IMR-90 (cell line): ENCODE measurements around the gene DYNC1H1. TPM values are rescaled to one million over a fixed set of nuclear protein-coding genes. Genes with fewer than 3 reads are reported as not detected.

Source experiments
- ATAC-seq: fragments of 200-7000 bp; cut with Tn5 transposase; 2 replicates; pipeline ENCODE4 v1.9.1; 2020; ENCODE audit warnings: low read depth, mild to moderate bottlenecking, moderate library complexity
- BruUV-seq: library from RNA; stranded (reverse); fragments of 400-500 nt; replicated peaks from 2 replicates; lab custom pipeline; 2021; lab: Mats Ljungman, UMichigan
- CTCF ChIA-PET: fragments of 300-600 bp; formaldehyde crosslinking; extraction: SDS; loops from one replicate; lab custom pipeline; 2021; ENCODE audit warnings: antibody characterized with exemption; lab: Yijun Ruan, JAX
- POLR2A ChIA-PET: fragments of 300-600 bp; sonication (Branson Sonifier 250); formaldehyde crosslinking; loops from one replicate; lab custom pipeline; 2022; ENCODE audit warnings: antibody characterized with exemption; ENCODE audit not compliant: unreplicated experiment; lab: Charles Lee
- DNase-seq: peaks from one replicate; pipeline ENCODE4 v3.0.0; 2013
- H2AFZ ChIP-seq: replicated peaks from 2 replicates; pipeline ENCODE3; 2013; ENCODE audit warnings: low read length, mild to moderate bottlenecking; ENCODE audit not compliant: poor library complexity
- H2AK5ac ChIP-seq: 2 replicates; pipeline ENCODE4 v1.6.1; 2013; ENCODE audit warnings: low read depth, low read length, inconsistent platforms
- H2AK9ac ChIP-seq: replicated peaks from 2 replicates; pipeline ENCODE3; 2013; ENCODE audit warnings: mild to moderate bottlenecking, low read depth, low read length, moderate library complexity; ENCODE audit not compliant: poor library complexity
- H2BK120ac ChIP-seq: 2 replicates; pipeline ENCODE4 v1.6.1; 2013; ENCODE audit warnings: low read depth, low read length, inconsistent platforms
- H2BK15ac ChIP-seq: 3 replicates; pipeline ENCODE4 v1.6.1; 2013; ENCODE audit warnings: low read depth, low read length, inconsistent platforms
- H2BK20ac ChIP-seq: 2 replicates; pipeline ENCODE4 v1.6.1; 2013; ENCODE audit warnings: low read depth, mild to moderate bottlenecking, inconsistent platforms, low read length, moderate library complexity
- H2BK5ac ChIP-seq: 2 replicates; pipeline ENCODE4 v1.6.1; 2013; ENCODE audit warnings: mild to moderate bottlenecking, low read depth, low read length, inconsistent platforms; ENCODE audit not compliant: poor library complexity, severe bottlenecking
- H3K14ac ChIP-seq: replicated peaks from 2 replicates; pipeline ENCODE4 v1.6.1; 2013; ENCODE audit warnings: low read depth, low read length, inconsistent platforms
- H3K18ac ChIP-seq: 2 replicates; pipeline ENCODE4 v1.6.1; 2013; ENCODE audit warnings: low read depth, low read length, control low read depth
- H3K23ac ChIP-seq: 2 replicates; pipeline ENCODE4 v1.6.1; 2013; ENCODE audit warnings: low read depth, low read length, inconsistent platforms
- H3K27ac ChIP-seq: 2 replicates; pipeline ENCODE4 v1.5.1; 2013; ENCODE audit warnings: mild to moderate bottlenecking, control low read depth, low read length; ENCODE audit not compliant: insufficient read depth
- H3K27me3 ChIP-seq: 2 replicates; pipeline ENCODE4 v1.6.1; 2013; ENCODE audit warnings: low read length; ENCODE audit not compliant: control insufficient read depth, insufficient read depth
- H3K36me3 ChIP-seq: 2 replicates; pipeline ENCODE4 v1.6.1; 2013; ENCODE audit warnings: low read length, mixed read lengths; ENCODE audit not compliant: control insufficient read depth, insufficient read depth
- H3K4ac ChIP-seq: 2 replicates; pipeline ENCODE4 v1.6.1; 2013; ENCODE audit warnings: low read depth, low read length, inconsistent platforms
- H3K4me1 ChIP-seq: 2 replicates; pipeline ENCODE4 v1.6.1; 2013; ENCODE audit warnings: low read length, mixed read lengths; ENCODE audit not compliant: control insufficient read depth, insufficient read depth
- H3K4me2 ChIP-seq: 2 replicates; pipeline ENCODE4 v1.6.1; 2013; ENCODE audit warnings: low read depth, mild to moderate bottlenecking, control low read depth, low read length, moderate library complexity
- H3K4me3 ChIP-seq: 2 replicates; pipeline ENCODE4 v1.5.1; 2013; ENCODE audit warnings: low read depth, mild to moderate bottlenecking, control low read depth, low read length, moderate library complexity; ENCODE audit not compliant: insufficient read depth
- H3K56ac ChIP-seq: 2 replicates; pipeline ENCODE4 v1.6.1; 2013; ENCODE audit warnings: low read length, inconsistent platforms; ENCODE audit not compliant: insufficient read depth; ENCODE audit errors: extremely low read depth
- H3K79me1 ChIP-seq, 2 experiments: 2 replicates each; pipeline ENCODE4 v1.6.1; 2013; ENCODE audit warnings: low read length in 2 of 2, inconsistent platforms in 1 of 2, low read depth in 1 of 2
- H3K9ac ChIP-seq: 2 replicates; pipeline ENCODE4 v1.6.1; 2013; ENCODE audit warnings: low read depth, low read length, control low read depth
- H3K9me1 ChIP-seq: 2 replicates; pipeline ENCODE4 v1.6.1; 2013; ENCODE audit warnings: low read length, inconsistent platforms; ENCODE audit not compliant: insufficient read depth
- H3K9me3 ChIP-seq: 2 replicates; pipeline ENCODE4 v1.6.1; 2013; ENCODE audit warnings: low read length; ENCODE audit not compliant: control insufficient read depth, insufficient read depth
- H4K20me1 ChIP-seq: 2 replicates; pipeline ENCODE4 v1.6.1; 2013; ENCODE audit warnings: low read length, inconsistent platforms; ENCODE audit not compliant: insufficient read depth
- H4K5ac ChIP-seq: 2 replicates; pipeline ENCODE4 v1.6.1; 2013; ENCODE audit warnings: mild to moderate bottlenecking, low read depth, low read length, control low read depth
- H4K8ac ChIP-seq, 2 experiments: 2 replicates each; pipeline ENCODE4 v1.6.1; 2013; ENCODE audit warnings: low read depth in 2 of 2, low read length in 2 of 2, control low read depth in 1 of 2, inconsistent platforms in 1 of 2
- H4K91ac ChIP-seq: 2 replicates; pipeline ENCODE4 v1.6.1; 2013; ENCODE audit warnings: low read depth, low read length, inconsistent platforms; ENCODE audit not compliant: insufficient read depth
- BHLHE40 ChIP-seq: fragments of 150-350 bp; IDR thresholded peaks from 2 replicates; pipeline ENCODE4 v1.6.1; 2016; ENCODE audit warnings: mild to moderate bottlenecking, low read depth, low read length
- CEBPB ChIP-seq: IDR thresholded peaks from 2 replicates; pipeline ENCODE4 v1.6.1; 2012; ENCODE audit warnings: low read depth, low read length, improper control_type of control experiment
- CHD1 ChIP-seq: IDR thresholded peaks from 2 replicates; pipeline ENCODE4 v1.6.1; 2012; ENCODE audit warnings: low read depth, low read length, improper control_type of control experiment
- MAFK ChIP-seq: IDR thresholded peaks from 2 replicates; pipeline ENCODE4 v1.6.1; 2012; ENCODE audit warnings: low read depth, low read length, improper control_type of control experiment
- MAZ ChIP-seq: IDR thresholded peaks from 2 replicates; pipeline ENCODE4 v1.6.1; 2012; ENCODE audit warnings: low read depth, mild to moderate bottlenecking, low read length, improper control_type of control experiment, moderate library complexity, borderline replicate concordance
- MXI1 ChIP-seq: IDR thresholded peaks from 2 replicates; pipeline ENCODE4 v1.6.1; 2012; ENCODE audit warnings: low read depth, mild to moderate bottlenecking, low read length, moderate library complexity, borderline replicate concordance
- NFE2L2 ChIP-seq: fragments of 150-350 bp; IDR thresholded peaks from 2 replicates; pipeline ENCODE4 v1.6.1; 2016; ENCODE audit warnings: low read depth, mild to moderate bottlenecking, low read length
- POLR2A ChIP-seq: IDR thresholded peaks from 2 replicates; pipeline ENCODE4 v1.6.1; 2012; ENCODE audit warnings: mild to moderate bottlenecking, low read depth, low read length
- RAD21 ChIP-seq: IDR thresholded peaks from 2 replicates; pipeline ENCODE4 v1.6.1; 2012; ENCODE audit warnings: low read length, improper control_type of control experiment
- RCOR1 ChIP-seq: IDR thresholded peaks from 2 replicates; pipeline ENCODE4 v1.6.1; 2012; ENCODE audit warnings: mild to moderate bottlenecking, low read length, improper control_type of control experiment; ENCODE audit not compliant: insufficient replicate concordance
- RFX5 ChIP-seq: IDR thresholded peaks from 2 replicates; pipeline ENCODE4 v1.8.0; 2012; ENCODE audit warnings: low read depth, mild to moderate bottlenecking, low read length, moderate library complexity
- SMC3 ChIP-seq: fragments of 150-350 bp; IDR thresholded peaks from 2 replicates; pipeline ENCODE4 v1.6.1; 2016; ENCODE audit warnings: low read depth, mild to moderate bottlenecking, antibody characterized with exemption, low read length, moderate library complexity
- WGBS, 2 experiments: methylation state at CpG; one replicate each; pipeline versions ENCODE4 v1.1.5 to v1.1.7; 2013; ENCODE audit warnings: missing lambda C conversion rate in 2 of 2; ENCODE audit not compliant: insufficient read length in 1 of 2; ENCODE audit errors: extremely low coverage in 2 of 2; 5-methylcytosine and 5-hydroxymethylcytosine counted together
- dilution Hi-C: fragments of 300-500 bp; cut with HindIII; formaldehyde crosslinking; loops from one replicate; pipeline ENCODE4 v1.14.3; 2018; ENCODE audit warnings: low sequenced_read_pairs; ENCODE audit not compliant: unreplicated experiment
- in situ Hi-C: fragments of 300-500 bp; cut with MboI; formaldehyde crosslinking; loops from 3 replicates; pipeline ENCODE4 v1.14.3; 2019; ENCODE audit warnings: low sequenced_read_pairs, inconsistent platforms, mixed read lengths
- intact Hi-C: fragments of 100-400 bp; cut with micrococcal nuclease; formaldehyde crosslinking; loops from 2 replicates; pipeline ENCODE4 v1.10.0; 2022
- polyA plus RNA-seq, 3 experiments: library from polyadenylated mRNA; depleted of rRNA; stranded (reverse); fragments of >200 nt; gene quantifications; 2 replicates each; pipeline ENCODE4 v1.2.3, GENCODE V29; 2012; ENCODE audit warnings: low replicate concordance in 1 of 3
- total RNA-seq: library from RNA; depleted of rRNA; stranded (reverse); fragments of >200 nt; gene quantifications from 2 replicates; pipeline ENCODE4 v1.2.3, GENCODE V29; 2012
- TF ChIP-seq, protein P1 (sequence below): conservative IDR thresholded peaks from 2 replicates; pipeline ENCODE4 v1.5.1; 2012; ENCODE audit warnings: mild to moderate bottlenecking, low read depth, low read length, improper control_type of control experiment
- TF ChIP-seq, protein P2 (sequence below): fragments of 150-350 bp; IDR thresholded peaks from 2 replicates; pipeline ENCODE4 v1.6.1; 2016; ENCODE audit warnings: low read depth, mild to moderate bottlenecking, low read length, moderate library complexity, borderline replicate concordance

The DYNC1H1 gene
- total and polyA plus RNA-seq, 2 of the 4 experiments (the other 2 are of a cell fraction), result 240 to 670 TPM

DNA sequence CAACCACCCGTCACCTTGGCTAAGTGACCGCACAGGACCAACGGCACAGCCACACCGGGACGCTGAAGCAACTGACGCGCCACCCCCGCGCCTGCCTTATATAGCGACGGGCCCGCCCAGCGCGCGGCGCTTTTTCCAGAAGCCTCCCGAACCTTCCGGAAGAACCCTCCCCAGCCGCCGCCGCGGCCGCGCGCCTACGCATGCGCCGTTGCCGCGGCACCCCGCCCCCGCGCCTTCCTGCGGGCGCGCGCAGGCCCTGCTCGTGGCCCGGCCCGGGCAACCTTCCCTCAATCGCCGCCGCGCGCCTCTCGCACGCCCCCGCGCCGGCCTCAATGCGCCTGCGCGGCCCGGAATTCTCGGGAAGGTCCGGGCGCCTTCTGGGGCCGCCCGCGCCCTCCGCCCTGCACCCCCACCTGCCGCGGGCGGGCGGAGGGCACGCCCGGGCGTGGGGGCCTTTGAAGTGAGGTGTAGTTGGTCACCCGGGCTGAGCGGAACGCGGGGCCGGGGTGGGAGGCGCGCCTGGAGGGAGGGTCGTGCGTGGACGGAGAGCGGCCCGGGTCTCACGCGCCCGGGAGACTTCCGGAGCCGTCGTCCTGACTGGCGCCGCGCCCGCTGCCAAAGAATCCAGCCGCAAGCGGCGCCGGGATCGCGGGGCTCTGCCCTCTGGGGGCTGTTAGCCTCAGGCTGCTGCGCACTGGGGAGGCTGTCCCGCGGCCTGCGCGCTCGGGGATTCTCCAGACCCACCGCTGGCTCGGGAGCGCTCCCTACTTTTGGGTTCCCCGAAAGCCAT is 122.8 kb downstream of the DYNC1H1 start, which contains the start of gene HSP90AA1:
TSS of gene HSP90AA1 (minus strand) at position 73 of the 790 bp plus-strand sequence. CDS start 666 bp downstream, outside the sequence.
- H2AK9ac ChIP-seq, result peak within 1 kb of the TSS; percentile 91
- DNase-seq, result peak; percentile 88
- H3K9me3 ChIP-seq, result no peaks in the 10 kb centered on the region
- peak within 1 kb of the TSS; percentile 88 for H3K14ac ChIP-seq
- H4K5ac ChIP-seq, result peak within 1 kb of the TSS; percentile 90
- intact Hi-C loops (loop anchor here (1.0 to 2.0 kb wide), 4 partner anchors 24 to 227 kb away; no protein-coding TSS in a partner anchor), in situ Hi-C loops (loop anchor here (25.0 kb wide), 1 partner anchor 225 kb away; the partner anchor contains the start of genes MOK and ZNF839), dilution Hi-C loops (no loop called here)
- H2AK5ac ChIP-seq, result peak within 1 kb of the TSS; percentile 83
- ATAC-seq, result peak; percentile 87
- peak within 1 kb of the TSS; percentile 82 for H3K18ac ChIP-seq
- H2BK15ac ChIP-seq, result no peak within 1 kb of the TSS; the same call in 2 of the 3 replicates
- H3K4ac ChIP-seq, result peak within 1 kb of the TSS; percentile 88
- peak within 1 kb of the TSS; percentile 85; the same call in 1 of the 2 replicates for H2BK120ac ChIP-seq
- H3K4me3 ChIP-seq, result peak within 1 kb of the TSS; percentile 87
- no peak within 1 kb of the TSS for H2BK20ac ChIP-seq
- H3K56ac ChIP-seq, result peak within 1 kb of the TSS; percentile 89
- peak within 1 kb of the TSS; percentile 96 for H3K27ac ChIP-seq
- ChIA-PET POLR2A (no interaction called here), CTCF (no interaction called here)
- WGBS, 2 experiments, result 0% methylated on average over 42 of the region's 106 CpGs; no CpG with 5 or more reads in 1 of the 2 experiments
- H3K79me1 ChIP-seq, result peaks cover 12 to 34% of the 10 kb centered on the region in 2 experiments
- H3K36me3 ChIP-seq, result peaks cover 30% of the 10 kb centered on the region
- peaks cover 38% of the 10 kb centered on the region for H4K20me1 ChIP-seq
- H2BK5ac ChIP-seq, result peak within 1 kb of the TSS; percentile 96
- peak within 1 kb of the TSS; percentile 99 for H3K4me2 ChIP-seq
- H4K8ac ChIP-seq, result peak within 1 kb of the TSS; percentile 94 to 97
- peak within 1 kb of the TSS; percentile 95 for H3K9ac ChIP-seq
- peak within 1 kb of the TSS; percentile 95 for H3K23ac ChIP-seq
- H2AFZ ChIP-seq, result peak within 1 kb of the TSS; percentile 99
- H4K91ac ChIP-seq, result peak within 1 kb of the TSS; percentile 82
- no peaks in the 10 kb centered on the region; the same call in 1 of the 2 replicates for H3K9me1 ChIP-seq
- no TSS peak for BruUV-seq
- H3K27me3 ChIP-seq, result no peaks in the 10 kb centered on the region
- peaks cover 10% of the 10 kb centered on the region for H3K4me1 ChIP-seq
- TF ChIP-seq MAFK (no peak), CHD1 (no peak; the same call in 1 of the 2 replicates), CEBPB (peak; percentile 59), POLR2A (peak; percentile 99), NFE2L2 (no peak), SMC3 (no peak), BHLHE40 (peak; percentile 4; the same call in 1 of the 2 replicates), MAZ (peak; percentile 83; the same call in 1 of the 2 replicates), MXI1 (peak; percentile 66), RAD21 (0 out of 2 replicates have a peak, but pooled peaks have one; percentile 5), RFX5 (no peak), RCOR1 (no peak)
- TF ChIP-seq, protein P1, sequence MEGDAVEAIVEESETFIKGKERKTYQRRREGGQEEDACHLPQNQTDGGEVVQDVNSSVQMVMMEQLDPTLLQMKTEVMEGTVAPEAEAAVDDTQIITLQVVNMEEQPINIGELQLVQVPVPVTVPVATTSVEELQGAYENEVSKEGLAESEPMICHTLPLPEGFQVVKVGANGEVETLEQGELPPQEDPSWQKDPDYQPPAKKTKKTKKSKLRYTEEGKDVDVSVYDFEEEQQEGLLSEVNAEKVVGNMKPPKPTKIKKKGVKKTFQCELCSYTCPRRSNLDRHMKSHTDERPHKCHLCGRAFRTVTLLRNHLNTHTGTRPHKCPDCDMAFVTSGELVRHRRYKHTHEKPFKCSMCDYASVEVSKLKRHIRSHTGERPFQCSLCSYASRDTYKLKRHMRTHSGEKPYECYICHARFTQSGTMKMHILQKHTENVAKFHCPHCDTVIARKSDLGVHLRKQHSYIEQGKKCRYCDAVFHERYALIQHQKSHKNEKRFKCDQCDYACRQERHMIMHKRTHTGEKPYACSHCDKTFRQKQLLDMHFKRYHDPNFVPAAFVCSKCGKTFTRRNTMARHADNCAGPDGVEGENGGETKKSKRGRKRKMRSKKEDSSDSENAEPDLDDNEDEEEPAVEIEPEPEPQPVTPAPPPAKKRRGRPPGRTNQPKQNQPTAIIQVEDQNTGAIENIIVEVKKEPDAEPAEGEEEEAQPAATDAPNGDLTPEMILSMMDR, result 0 out of 2 replicates have a peak, but pooled peaks have one; percentile 14
- TF ChIP-seq, protein P2, sequence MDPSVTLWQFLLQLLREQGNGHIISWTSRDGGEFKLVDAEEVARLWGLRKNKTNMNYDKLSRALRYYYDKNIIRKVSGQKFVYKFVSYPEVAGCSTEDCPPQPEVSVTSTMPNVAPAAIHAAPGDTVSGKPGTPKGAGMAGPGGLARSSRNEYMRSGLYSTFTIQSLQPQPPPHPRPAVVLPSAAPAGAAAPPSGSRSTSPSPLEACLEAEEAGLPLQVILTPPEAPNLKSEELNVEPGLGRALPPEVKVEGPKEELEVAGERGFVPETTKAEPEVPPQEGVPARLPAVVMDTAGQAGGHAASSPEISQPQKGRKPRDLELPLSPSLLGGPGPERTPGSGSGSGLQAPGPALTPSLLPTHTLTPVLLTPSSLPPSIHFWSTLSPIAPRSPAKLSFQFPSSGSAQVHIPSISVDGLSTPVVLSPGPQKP, result no peak
